Muscle of arm (tissue), 12 donors: Measurements from ENCODE around the gene ABCA2. TPM values are rescaled to one million over a fixed set of nuclear protein-coding genes. Genes with fewer than 3 reads are reported as not detected.

Source experiments
- DNase-seq: peaks from one replicate; pipeline ENCODE4 v3.0.0-alpha.2; 2013
- polyA plus RNA-seq, 12 donors: library from polyadenylated mRNA; unstranded; fragments of 120-200 nt; gene quantifications; one replicate each; pipeline ENCODE4 v1.2.1, GENCODE V29; 2013; ENCODE audit not compliant: insufficient read length in 12 of 12

The ABCA2 gene
- polyA plus RNA-seq, 12 donors: 10.1 to 28.9 (median 13.0) TPM; not detected in 1

DNA sequence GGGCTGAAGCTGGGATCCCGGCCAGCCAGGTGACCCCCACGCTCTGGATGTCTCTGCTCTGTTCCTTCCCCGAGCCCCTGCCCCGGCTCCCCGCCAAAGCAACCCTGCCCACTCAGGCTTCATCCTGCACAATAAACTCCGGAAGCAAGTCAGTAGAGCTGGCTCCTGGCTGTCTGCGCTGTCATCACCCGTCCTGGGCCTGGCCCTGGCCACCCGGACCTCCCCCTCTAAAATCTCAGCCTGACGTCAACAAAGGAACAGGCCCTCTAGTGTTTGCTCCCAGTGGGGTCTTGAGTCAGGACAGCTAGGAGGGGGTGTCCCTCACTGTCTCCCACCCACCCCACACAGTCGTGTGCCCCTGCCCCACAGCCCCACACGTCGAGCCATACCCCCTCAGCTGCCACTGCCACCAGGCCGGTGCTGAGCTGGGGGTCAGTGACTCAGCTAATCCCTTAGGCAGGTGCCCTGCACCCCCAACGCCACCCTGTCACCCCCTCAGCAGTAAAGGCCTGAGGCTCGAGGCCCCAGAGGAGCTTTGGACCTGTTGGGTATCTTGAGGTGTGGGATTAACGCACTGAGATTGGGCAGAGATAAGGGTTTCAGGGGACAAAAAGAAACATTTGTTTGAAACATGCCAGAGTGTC, 46.3 kb downstream of the ABCA2 start:
- DNase-seq: no peak

DNA sequence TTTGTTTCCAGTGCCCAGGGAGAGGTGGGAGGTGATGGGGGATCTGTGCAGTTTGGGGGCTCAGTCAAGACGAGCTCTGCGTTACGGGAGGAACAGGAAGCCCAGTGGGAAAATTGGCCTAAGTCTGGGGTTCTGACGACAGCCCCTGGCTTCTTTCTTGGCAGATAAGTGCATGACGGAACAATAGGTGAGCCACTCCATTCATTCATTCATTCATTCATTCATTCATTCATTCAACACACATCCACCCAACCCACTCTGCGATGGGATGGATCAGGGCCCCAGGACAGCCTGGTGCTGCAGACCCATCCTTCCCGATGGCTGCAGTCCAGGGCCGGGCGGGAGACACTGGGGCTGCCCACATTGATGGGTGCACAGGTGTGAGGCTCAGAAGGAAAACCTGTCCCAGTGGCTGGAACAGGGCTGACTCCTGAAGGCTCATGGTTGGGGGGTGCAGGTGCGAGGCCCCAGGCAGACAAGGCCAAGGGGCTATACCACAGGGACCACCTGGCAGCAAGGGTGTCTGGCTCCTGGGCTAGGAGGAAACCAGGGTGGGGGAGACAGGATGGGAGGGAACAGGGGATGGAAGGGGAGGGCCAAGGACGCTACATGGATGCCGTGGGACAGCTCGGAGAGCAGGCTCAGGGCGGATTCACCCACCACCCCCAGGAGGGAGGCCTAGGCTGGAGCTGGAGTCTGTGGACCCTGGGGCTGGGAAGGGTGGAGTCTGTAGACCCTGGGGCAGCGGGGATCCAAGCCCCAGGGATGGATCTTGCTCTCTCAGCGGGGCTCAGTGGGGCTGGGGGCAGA, 47.2 kb downstream of the ABCA2 start:
- DNase-seq: no peak

DNA sequence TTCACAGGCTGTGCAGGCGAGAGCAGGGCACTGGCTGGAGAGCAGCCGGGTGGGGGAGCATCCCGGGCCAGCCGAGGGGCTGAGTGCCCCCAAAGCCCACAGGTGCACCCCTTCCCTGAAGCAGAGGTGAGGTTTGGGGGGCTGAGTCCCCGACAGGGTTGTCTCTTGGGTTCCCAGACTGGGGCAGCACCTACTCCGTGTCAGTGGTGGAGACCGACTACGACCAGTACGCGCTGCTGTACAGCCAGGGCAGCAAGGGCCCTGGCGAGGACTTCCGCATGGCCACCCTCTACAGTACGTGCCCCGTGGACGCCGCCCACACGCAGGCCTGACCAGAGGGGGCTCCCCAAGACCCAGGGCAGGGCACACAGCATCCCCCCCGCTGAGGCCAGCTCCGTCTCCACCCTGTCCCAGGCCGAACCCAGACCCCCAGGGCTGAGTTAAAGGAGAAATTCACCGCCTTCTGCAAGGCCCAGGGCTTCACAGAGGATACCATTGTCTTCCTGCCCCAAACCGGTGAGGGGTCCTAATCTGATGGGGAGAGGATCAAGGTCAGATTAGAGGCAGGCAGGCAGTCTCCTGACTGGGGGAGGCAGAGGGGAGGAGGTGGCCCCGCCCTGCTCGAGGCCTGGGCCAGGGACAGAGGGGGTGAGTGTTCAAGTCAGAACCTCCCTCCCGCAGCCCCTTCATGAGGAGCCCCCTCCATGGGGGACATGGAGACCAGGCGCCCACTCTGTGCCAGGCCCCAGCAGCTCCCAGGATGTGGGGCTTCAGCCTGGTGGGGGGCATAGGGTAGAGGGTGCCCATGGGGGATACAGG, 48.1 kb downstream of the ABCA2 start:
- DNase-seq: no peak

DNA sequence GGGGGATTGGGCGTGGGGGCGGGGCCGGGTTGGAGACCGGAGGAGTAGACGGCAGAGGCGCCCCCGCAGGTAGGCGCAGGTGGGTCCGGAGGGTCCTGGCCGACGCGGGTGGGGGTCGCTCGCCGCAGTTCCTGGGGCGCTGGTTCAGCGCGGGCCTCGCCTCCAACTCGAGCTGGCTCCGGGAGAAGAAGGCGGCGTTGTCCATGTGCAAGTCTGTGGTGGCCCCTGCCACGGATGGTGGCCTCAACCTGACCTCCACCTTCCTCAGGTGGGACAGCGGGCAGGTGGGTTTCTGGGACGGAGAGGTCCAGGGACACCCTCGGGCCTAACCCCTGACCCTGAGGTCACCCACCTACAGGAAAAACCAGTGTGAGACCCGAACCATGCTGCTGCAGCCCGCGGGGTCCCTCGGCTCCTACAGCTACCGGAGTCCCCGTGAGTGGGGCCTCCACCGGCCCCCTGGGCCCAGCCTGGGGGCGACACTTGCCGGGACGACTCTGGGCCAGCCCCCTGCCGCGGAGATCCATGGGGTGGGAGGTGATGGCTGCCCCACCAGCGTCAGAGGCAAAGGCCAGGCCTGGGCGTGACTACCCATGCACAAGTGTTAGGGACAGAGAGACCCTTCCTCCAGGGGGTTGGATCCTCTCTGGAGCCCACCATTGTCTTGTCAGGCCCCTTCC, 49.0 kb downstream of the ABCA2 start:
- DNase-seq: no peak

DNA sequence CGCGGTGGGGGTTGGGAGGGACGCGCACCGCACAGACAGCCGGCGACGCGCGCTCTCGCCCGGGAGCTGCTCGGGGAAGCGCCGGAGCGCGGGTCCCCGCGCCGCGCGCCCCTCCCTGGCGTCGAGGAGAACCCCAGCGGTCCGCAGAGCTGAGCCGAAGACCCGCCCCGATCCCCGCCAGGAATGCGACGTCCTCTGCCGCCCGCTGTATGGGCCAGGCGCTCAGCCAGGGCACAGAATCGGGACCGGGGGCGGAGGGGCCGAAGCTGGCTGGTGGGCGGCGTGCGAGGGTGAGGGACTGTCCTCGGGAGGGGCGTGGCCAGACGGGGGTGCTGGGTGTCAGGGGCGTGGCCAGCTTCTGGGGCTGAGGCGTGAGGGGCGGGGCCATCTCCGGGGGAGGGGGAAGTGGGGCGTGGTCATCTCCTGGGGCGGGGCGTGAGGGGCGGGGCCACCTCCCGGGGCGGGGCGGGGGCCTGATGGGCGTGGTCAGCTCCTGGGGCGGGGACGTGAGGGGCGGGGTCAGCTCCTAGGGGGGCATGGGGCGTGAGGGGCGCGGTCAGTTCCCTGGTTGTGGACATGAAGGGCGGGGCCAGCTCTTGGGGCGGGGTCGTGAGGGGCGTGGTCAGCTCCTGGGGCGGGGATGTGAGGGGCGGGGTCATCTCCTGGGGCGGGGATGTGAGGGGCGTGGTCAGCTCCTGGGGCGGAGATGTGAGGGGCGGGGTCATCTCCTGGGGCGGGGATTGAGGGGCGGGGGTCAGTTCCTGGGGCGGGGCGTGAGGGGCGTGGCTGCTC, 49.8 kb downstream of the ABCA2 start:
- peak; percentile 31 for DNase-seq

DNA sequence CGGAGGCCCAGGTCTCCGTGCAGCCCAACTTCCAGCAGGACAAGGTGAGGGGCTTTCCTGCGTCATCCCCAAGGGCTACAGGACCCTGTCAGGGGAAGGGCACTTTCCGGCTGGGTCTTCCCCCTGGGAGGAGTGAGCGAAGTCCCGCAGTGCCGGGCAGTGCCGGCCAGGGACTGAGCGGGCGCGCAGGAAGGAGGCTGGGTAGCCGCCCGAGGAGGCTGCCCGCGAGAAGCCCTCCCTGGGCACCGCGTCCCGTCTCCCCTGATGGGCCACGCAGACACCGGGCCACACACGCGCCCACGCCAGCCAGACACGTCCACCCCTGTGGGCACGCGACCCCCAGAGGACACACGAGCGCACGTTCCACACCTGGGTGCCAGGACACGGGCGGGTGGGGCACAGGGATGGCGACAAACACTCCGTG, 50.4 kb downstream of the ABCA2 start:
- no peak for DNase-seq

DNA sequence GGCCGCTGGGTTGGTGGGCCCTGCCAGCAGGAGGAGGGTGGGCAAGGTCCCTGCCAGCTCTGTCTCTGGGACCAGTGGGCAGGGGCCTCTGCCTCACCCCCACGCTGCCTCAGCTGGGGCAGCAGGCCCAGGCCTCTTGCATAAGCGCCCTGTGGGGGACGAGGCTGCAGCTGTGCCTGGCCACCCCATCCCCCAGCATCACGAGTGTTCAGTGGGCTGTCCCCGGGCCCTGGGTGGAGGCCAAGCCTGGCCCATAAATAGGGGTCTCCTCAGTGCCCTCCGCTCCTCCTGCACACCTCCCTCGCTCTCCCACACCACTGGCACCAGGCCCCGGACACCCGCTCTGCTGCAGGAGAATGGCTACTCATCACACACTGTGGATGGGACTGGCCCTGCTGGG, 50.8 kb downstream of the ABCA2 start, which contains the start of gene PTGDS:
PTGDS (plus strand) TSS at position 282 of the 400 bp plus-strand sequence; CDS start at position 357, 75 bp downstream.
- DNase-seq: no peak

DNA sequence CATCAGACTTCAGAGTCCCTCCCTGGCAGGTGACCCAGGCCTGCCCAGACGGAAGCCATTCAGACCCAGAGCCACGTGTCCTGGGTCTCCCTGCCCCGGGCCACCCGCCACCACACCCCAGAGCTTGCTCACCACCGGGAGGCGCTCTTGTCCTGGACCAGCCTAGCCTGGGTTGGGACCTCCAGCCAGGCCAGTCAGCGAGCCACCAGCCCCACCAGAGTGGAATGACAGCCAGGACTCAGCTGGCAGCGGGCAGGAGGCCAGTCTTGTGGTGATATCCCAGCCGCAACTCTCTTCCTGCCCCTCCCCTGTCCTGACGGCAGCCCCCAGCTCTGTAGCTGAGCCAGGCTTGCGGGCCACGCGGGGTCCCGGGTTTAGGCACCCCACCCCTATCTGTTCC, 52.4 kb downstream of the ABCA2 start:
- no peak for DNase-seq

DNA sequence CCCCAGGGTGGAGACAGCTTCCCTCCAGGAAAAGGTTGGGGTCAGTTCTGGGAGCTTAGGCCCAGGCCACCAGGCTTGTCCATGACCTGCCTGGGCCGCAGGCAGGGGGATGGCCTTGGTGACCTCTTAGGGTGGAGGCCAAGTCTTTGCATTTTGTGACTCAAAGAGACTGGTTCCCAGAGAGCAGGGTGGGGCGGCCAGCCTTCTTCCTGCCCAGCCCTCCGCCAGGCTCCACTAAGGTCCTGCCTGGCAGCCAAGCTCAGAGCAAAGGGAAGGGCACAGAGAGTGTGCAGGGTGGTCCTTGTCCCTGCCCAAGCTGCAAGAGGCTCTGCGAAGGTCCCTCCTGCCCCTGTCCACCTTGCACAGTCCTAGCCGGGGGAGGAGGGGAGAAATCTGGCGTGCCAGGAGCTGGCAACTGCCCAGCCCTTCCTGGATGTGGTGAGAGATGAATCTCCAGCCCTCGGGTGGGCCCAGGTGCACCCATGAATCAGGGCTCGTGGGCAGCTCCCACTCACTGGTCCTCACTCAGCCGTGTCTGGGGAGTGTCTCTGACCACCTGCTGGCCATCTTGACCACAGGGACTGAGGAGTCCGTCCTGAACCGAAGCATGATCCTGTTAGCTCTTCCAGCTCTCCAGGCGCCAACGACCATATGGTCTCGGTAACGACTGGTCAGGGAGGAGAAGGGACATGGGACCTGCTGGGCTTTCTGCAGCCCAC, 53.1 kb downstream of the ABCA2 start:
- no peak for DNase-seq

DNA sequence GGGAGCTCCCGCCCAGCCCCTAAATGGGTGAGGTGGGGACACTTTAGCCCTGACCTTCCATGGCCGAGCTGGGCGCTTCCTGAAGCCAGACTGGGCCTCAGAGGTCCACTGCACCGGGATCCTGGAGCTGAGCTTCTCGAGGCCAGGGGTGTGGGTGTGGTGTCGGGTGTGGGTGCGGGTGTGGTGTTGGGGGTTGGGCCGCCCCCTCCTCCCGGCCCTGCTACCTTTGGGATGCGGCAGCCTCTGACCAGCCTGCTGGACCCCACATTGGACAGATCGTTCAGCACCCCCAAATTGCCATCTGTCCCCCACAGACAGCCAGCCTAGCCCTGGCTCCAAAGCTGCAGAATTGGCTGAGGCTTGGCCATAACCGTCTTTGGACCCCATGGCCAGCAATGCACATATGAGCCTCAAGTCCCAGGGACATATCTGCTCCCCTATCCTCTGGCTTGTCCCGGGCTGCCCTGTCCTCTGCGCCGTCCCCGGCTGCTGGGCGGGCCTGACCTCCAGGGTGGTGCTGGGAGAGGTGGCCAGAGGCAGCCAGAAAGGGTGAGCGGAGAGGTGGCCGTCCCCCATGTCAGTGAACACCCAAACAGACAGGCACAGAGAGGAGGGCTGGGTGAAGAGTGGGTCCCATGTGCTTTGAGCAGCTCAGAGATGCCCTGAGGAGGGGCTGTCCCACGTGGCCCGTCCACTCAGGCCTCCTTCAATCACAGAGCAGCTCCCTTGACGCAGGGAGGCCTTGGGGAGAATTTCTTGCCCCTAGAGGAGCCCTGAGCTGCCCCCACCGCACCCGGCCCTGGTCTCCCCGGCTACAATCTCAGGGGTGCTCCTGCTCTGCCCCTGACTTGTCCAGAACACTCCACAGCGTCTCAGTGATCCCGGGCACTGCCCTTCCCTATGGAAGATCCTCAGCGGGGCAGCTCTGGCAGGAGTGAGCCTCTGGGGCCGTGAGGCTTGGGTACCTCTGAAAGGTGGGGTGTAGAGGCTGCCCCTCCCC, 54.1 kb downstream of the ABCA2 start:
- DNase-seq: no peak

DNA sequence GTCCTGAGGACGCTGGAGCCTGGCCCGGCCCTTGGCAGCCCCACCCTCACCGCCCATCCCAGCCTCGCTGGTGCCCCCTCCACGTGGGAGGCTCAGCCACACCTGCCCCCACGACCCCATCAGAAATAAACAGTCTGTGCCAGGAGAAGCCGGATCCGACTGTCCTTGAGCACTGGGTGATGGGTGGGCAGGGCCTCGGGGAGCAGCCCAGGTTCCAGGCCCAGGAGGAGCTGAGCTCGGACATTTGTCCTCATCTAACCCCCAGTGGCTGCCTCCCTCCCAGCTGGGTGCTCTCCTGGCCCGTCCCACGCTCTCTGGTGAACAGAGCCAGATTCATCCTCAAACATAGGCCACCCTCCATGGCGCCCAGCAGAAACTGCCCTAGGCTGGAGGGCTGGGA, 55.3 kb downstream of the ABCA2 start:
- no peak for DNase-seq

DNA sequence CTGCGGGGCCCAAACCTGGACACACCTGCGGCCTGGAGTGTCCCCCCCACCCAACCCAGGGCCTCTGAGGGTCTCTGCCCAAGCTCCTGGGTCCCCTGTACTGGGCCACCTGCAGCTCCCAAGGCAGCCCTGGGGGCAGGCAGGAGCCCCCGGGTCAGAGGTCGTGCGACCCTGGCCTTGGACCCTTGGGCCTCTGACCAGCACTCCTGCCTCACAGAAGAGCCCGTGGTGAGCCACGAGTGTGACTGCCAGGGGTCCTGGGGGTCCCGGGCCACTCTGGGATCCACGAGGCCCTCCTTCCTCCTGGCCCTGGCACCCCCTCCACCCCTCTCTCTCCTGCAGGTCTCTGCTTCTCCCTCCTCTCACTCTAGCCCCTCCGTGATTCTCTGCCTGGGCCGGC, 55.7 kb downstream of the ABCA2 start:
- no peak for DNase-seq

DNA sequence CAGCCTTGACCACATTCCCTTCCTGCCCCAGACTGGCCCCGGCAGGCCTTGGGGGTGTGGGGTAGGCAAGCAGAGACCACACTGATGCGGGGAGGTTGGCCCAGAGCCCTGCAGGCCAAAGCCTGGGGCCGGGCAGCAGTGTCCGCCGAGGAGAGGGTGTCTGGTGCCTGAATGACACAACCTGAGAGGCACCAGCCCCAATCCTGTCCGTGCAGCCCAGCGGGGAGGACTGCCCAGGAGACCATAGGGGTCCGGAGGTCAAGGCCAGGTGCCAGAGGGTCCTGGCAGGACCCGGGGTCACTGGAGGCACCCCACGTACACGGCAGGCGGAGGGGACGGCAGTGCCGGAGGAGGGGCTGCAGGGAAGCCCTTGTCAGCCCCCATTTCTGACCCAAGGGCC, 56.3 kb downstream of the ABCA2 start:
- DNase-seq: no peak

DNA sequence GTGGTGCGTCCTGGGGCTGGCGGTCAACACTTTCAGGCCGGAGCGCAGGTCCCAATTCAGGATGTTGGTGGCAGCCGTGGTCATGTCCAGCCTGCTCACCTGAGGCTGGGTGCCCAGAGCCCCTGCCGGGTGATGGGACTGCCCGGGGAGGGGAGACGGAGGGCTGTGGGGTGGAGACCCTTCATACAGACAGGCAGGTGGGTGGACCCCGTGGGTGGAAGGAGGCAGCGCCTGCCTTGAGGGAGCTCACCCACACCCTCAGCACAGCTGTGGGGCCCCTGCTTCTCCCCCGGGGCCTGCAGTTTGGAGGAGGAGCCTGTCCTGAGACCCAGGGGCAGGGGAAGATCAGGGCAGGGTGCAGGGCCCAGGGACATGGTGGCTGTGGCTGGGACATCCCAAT, 57.7 kb downstream of the ABCA2 start:
- DNase-seq: no peak

DNA sequence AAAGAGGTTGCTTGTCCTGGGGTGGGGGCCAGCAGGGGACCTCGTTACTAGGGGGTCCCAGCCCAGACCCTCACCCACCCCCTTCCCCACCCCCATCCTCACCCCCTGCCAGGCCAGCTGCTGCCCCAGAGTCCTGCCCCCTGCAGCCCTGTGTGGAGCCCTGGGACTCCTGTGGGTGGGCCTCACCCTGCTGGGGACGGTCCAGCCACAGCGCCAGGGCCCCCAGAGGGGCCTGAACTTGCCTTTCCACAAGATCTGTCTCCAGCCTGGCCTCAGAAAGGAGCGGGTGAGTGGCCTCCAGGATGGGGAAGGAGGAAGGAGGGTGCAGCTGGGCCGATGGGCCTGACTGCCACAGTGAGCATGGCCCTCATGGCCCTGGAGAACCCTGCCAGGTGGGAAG, 58.3 kb downstream of the ABCA2 start:
- no peak for DNase-seq

DNA sequence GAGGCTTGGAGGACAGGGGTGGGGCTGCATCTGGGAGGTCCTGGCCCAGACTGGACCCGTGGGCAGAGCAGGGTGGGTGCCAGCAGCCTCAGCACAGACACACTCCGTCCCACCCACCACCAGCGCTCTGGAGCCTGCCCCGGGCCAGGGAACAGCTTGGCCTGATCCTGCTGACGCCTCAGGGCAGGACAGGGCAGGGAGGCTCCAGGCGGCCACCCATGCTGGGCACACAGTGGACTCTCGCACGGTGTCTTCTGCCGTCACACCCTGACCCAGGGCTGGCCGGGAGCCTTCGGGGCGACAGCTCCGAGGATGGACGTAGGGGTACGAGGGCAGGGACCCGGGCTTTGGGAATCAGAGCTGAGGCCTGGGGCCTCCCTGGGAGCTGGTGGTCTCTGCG, 58.9 kb downstream of the ABCA2 start:
- no peak for DNase-seq

DNA sequence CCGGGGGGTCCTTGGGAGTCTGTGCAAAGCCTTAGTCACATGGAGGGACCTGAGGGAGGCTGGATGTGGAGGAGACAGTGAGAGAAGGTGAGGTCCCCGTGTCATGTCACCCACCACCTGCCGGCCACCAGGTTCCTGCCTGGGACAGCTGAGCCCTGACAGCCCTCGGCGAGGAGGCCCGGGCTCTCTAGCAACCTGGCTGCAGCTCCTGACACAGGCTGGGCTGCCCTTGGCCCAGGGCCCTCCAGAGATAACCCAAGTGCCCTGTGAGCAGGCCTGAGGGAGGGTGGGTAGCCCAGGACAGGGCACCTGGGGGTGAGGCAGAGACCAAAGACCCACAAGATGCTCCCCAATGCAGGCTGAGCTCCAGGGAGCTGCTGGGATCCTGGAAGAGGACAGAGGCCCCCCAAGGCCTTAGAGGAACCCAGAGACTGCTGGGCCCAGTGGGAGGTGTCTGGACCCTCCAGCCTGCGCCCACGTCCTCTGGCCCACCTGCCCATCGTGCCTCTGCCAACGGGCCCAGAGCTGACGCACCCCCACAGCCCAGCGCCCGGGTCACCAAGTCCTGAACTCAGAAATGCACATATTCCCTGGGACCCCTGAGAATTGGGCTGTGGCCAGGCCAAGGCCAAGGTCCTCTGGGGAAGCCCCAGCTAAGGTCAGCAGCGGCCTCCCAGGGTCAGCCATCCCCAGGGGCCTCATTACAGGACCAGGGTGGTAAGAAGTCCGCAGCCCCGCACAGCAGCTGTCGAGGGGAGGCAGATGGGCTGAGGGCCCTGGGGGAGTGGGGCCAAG, 59.5 kb downstream of the ABCA2 start:
- DNase-seq: no peak

DNA sequence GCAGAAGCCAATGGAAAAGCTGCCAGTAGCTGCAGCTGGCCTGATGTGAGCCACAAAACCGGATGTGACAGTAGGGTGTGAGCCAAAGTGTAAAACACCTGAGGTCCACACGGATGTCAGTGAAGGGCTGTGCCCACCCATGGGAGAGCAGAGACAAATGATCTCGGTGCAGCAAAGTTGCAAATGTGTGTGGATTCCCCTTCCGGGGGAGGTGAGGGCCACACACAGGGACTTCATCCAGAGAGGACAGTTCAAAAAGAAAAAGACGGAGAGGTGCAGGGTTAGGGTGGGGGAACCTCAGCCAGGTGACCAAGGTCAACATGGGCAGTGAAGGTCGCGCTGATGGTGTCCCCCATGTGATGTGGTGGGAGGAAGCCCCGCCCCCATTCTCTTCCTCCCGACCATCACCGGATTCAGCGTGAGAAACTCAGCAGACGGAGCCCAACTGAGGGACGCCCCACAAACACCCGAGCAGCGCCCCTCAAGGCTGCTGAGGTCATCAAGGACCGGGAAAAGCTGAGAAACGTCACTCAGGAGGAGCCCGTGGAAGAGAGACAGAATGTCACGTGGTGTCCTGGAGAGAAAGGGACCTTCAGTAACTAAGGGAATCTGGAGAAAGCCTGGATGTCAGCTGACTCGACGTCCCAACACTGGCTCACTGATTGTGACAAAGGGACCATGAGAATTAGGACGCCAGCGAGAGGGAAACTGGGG, 62.1 kb downstream of the ABCA2 start:
- DNase-seq: no peak
